Natural killer cell (primary cell): Measurements from ENCODE around the gene ISM2. TPM values are rescaled to one million over a fixed set of nuclear protein-coding genes. Genes with fewer than 3 reads are reported as not detected.

ENCODE experiments used
- ATAC-seq, 3 donors: fragments of 150-1000 bp in 2 of 3; fragments of 200-7000 bp in 1 of 3; cut with Tn5 transposase; 1 replicate in 1 of 3; 2 replicates in 2 of 3; pipeline ENCODE4 v1.10.0; 2021; ENCODE audit warnings: mild to moderate bottlenecking in 2 of 3, moderate library complexity in 2 of 3
- DNase-seq, 2 donors: peaks; one replicate each; pipeline versions ENCODE4 v3.0.0 to v3.0.0-alpha.2; 2013 to 2021; ENCODE audit warnings: mixed read lengths in 1 of 2
- H3K27ac ChIP-seq: one replicate; pipeline ENCODE4 v1.5.1; 2013; ENCODE audit warnings: mild to moderate bottlenecking, low read length
- H3K27me3 ChIP-seq: one replicate; pipeline ENCODE4 v1.6.1; 2013; ENCODE audit warnings: low read length; ENCODE audit not compliant: control insufficient read depth, insufficient read depth
- H3K36me3 ChIP-seq: one replicate; pipeline ENCODE4 v1.6.1; 2013; ENCODE audit warnings: low read length; ENCODE audit not compliant: control insufficient read depth, insufficient read depth
- H3K4me1 ChIP-seq: one replicate; pipeline ENCODE4 v1.6.1; 2013; ENCODE audit warnings: low read length; ENCODE audit not compliant: control insufficient read depth, insufficient read depth
- H3K4me3 ChIP-seq: one replicate; pipeline ENCODE4 v1.5.1; 2013; ENCODE audit warnings: low read length
- H3K9me3 ChIP-seq: one replicate; pipeline ENCODE4 v1.6.1; 2013; ENCODE audit warnings: low read length; ENCODE audit not compliant: control insufficient read depth, insufficient read depth
- H3K27ac Mint-ChIP-seq, 2 donors: one replicate each; pipeline ENCODE4 v1.8.0; 2022; ENCODE audit warnings: mild to moderate bottlenecking in 2 of 2, mixed read lengths in 2 of 2, moderate library complexity in 1 of 2
- H3K27me3 Mint-ChIP-seq, 2 donors: one replicate each; pipeline ENCODE4 v1.8.0; 2022; ENCODE audit warnings: low read depth in 2 of 2, mixed read lengths in 2 of 2
- H3K36me3 Mint-ChIP-seq: one replicate; pipeline ENCODE4 v1.8.0; 2022; ENCODE audit warnings: mixed read lengths
- H3K4me1 Mint-ChIP-seq, 2 donors: one replicate each; pipeline ENCODE4 v1.8.0; 2022; ENCODE audit warnings: mixed read lengths in 2 of 2
- H3K4me3 Mint-ChIP-seq: one replicate; pipeline ENCODE4 v1.8.0; 2022; ENCODE audit warnings: mild to moderate bottlenecking, moderate library complexity, mixed read lengths
- H3K9me3 Mint-ChIP-seq, 2 donors: one replicate each; pipeline ENCODE4 v1.8.0; 2022; ENCODE audit warnings: mixed read lengths in 2 of 2
- CTCF ChIP-seq: fragments of 200-600 bp; IDR thresholded peaks from one replicate; pipeline ENCODE4 v1.8.0; 2022; ENCODE audit warnings: antibody characterized with exemption
- WGBS: methylation state at CpG from one replicate; pipeline ENCODE4 v1.1.7; 2013; ENCODE audit warnings: missing lambda C conversion rate; ENCODE audit not compliant: insufficient coverage; 5-methylcytosine and 5-hydroxymethylcytosine counted together
- intact Hi-C: fragments of 100-400 bp; cut with micrococcal nuclease; formaldehyde crosslinking; loops from one replicate; pipeline ENCODE4 v1.14.2; 2022
- total RNA-seq, 4 donors: library from RNA; stranded (reverse); fragments of 120-200 nt in 1 of 4; gene quantifications; one replicate each; pipeline versions ENCODE4 v1.2.3 to v1.2.4, GENCODE V29; 2013 to 2022

The ISM2 gene
- total RNA-seq, 3 donors from 2014 or later (not counting 1 experiment from before 2014, with no cell fraction given): not detected

- Histone ChIP-seq H3K27me3 (no peaks in the 10 kb centered on the region), H3K4me1 (no peaks in the 10 kb centered on the region), H3K4me3 (no peak overlapping the region), H3K27ac (no peak overlapping the region), H3K9me3 (no peaks in the 10 kb centered on the region), H3K36me3 (peaks cover 28% of the 10 kb centered on the region)
- peaks cover 0 to 1% of the 10 kb centered on the region in 2 donors for H3K27me3 Mint-ChIP-seq
- intact Hi-C loops: no loop called here
- H3K36me3 Mint-ChIP-seq: peaks cover 6% of the 10 kb centered on the region
- 67% methylated on average over 3 of the region's 4 CpGs for whole genome bisulfite sequencing
- no peak overlapping the region for H3K27ac Mint-ChIP-seq
- TF ChIP-seq CTCF: no peak
- H3K4me1 Mint-ChIP-seq: no peaks in the 10 kb centered on the region
- no peak for ATAC-seq
- DNase-seq: no peak
- no peak overlapping the region for H3K4me3 Mint-ChIP-seq
- peaks cover 0 to 2% of the 10 kb centered on the region in 2 donors for H3K9me3 Mint-ChIP-seq
Observed at GRCh38 chr14:77505031-77505430, 6.4 kb upstream of the ISM2 start.

- H3K4me3 ChIP-seq: no peak overlapping the region
- H3K27me3 ChIP-seq: peaks cover 4% of the 10 kb centered on the region
- Mint-ChIP-seq H3K4me1 (peaks cover 0 to under 1% of the 10 kb centered on the region in 2 donors), H3K36me3 (no peaks in the 10 kb centered on the region), H3K4me3 (no peak overlapping the region), H3K9me3 (peaks cover 0 to 2% of the 10 kb centered on the region in 2 donors), H3K27ac (no peak overlapping the region), H3K27me3 (peaks cover 0 to 6% of the 10 kb centered on the region in 2 donors)
- peaks cover 10% of the 10 kb centered on the region for H3K36me3 ChIP-seq
- intact Hi-C loops: no loop called here
- no peak for TF ChIP-seq CTCF
- no peak for DNase-seq
- no peaks in the 10 kb centered on the region for H3K9me3 ChIP-seq
- ATAC-seq: no peak
- peaks cover 5% of the 10 kb centered on the region for H3K4me1 ChIP-seq
- WGBS: 100% methylated on average over 3 of the region's 5 CpGs
- no peak overlapping the region for H3K27ac ChIP-seq
Observed at GRCh38 chr14:77503138-77503537, 4.5 kb upstream of the ISM2 start.

GRCh38 chr14:77502109-77502782 is 3.6 kb upstream of the ISM2 start:
- peaks cover 0 to 2% of the 10 kb centered on the region in 2 donors for H3K9me3 Mint-ChIP-seq
- DNase-seq: no peak
- no peak for ATAC-seq
- H3K36me3 Mint-ChIP-seq: no peaks in the 10 kb centered on the region
- no peak overlapping the region for H3K27ac Mint-ChIP-seq
- peaks cover 0 to 10% of the 10 kb centered on the region in 2 donors for H3K4me1 Mint-ChIP-seq
- WGBS: 95% methylated on average over 10 of the region's 11 CpGs
- Histone ChIP-seq H3K9me3 (no peaks in the 10 kb centered on the region), H3K27me3 (peaks cover 10% of the 10 kb centered on the region), H3K36me3 (peaks cover 3% of the 10 kb centered on the region), H3K27ac (no peak overlapping the region), H3K4me3 (no peak overlapping the region), H3K4me1 (peaks cover 10% of the 10 kb centered on the region)
- no peak for TF ChIP-seq CTCF
- peaks cover 0 to 13% of the 10 kb centered on the region in 2 donors for H3K27me3 Mint-ChIP-seq
- intact Hi-C loops: no loop called here
- H3K4me3 Mint-ChIP-seq: no peak overlapping the region
